ENCODE measurements around the gene GJA9.
A peak's percentile ranks its signal among the peaks of the same experiment; 100 is the strongest.

GRCh38 chr1:38858833-38859560, 22.4 kb downstream of the GJA9 start:
- TF ChIP-seq CTCF (IDR thresholded peaks at IDR 0.05) (no peak), POLR2A (IDR thresholded peaks at IDR 0.05) (peak in 1 of 2 donors; percentile 30)

Measured in Peyer's patch (tissue), 4 donors.